PC-9 (cell line): ENCODE data around the gene ALOXE3. TPM values are rescaled to one million over a fixed set of nuclear protein-coding genes. Genes with fewer than 3 reads are reported as not detected.
A peak's percentile ranks its signal among the peaks of the same experiment; 100 is the strongest.

Experiments
- BruUV-seq: library from RNA; stranded (reverse); fragments of 400-500 nt; replicated peaks from 2 replicates; lab custom pipeline; 2021; lab: Mats Ljungman, UMichigan
- CTCF ChIA-PET: fragments of 300-600 bp; sonication (Branson Sonifier 250); formaldehyde crosslinking; loops from one replicate; lab custom pipeline; 2022; ENCODE audit warnings: antibody characterized with exemption; lab: Charles Lee
- POLR2A ChIA-PET: fragments of 300-600 bp; sonication (Branson Sonifier 250); formaldehyde crosslinking; loops from one replicate; lab custom pipeline; 2022; ENCODE audit warnings: antibody characterized with exemption; ENCODE audit not compliant: unreplicated experiment; lab: Charles Lee
- DNase-seq, 2 experiments: peaks; one replicate each; pipeline versions ENCODE4 v3.0.0 to v3.0.0-alpha.2; 2015 to 2022; ENCODE audit warnings: mixed read lengths in 1 of 2
- H2AFZ ChIP-seq: fragments of 200-600 bp; sonication (generic); 2 replicates; pipeline ENCODE4 v1.8.1; 2017; ENCODE audit warnings: antibody characterized with exemption
- H3F3A ChIP-seq: fragments of 200-600 bp; sonication (generic); 2 replicates; pipeline ENCODE4 v1.8.1; 2017; ENCODE audit warnings: antibody characterized with exemption, mild to moderate bottlenecking, low read depth; ENCODE audit not compliant: insufficient read depth
- H3K27ac ChIP-seq: fragments of 200-600 bp; sonication (generic); 2 replicates; pipeline ENCODE4 v1.6.1; 2016; ENCODE audit warnings: mixed run types
- H3K27me3 ChIP-seq: fragments of 200-600 bp; sonication (generic); 2 replicates; pipeline ENCODE4 v1.6.1; 2016; ENCODE audit warnings: low read depth, mixed run types; ENCODE audit not compliant: insufficient read depth
- H3K36me3 ChIP-seq: fragments of 200-600 bp; sonication (generic); 2 replicates; pipeline ENCODE4 v1.6.1; 2016; ENCODE audit warnings: low read depth, mixed run types
- H3K4me1 ChIP-seq: fragments of 200-600 bp; sonication (generic); replicated peaks from 2 replicates; pipeline ENCODE4 v1.6.1; 2016; ENCODE audit warnings: mixed run types; ENCODE audit not compliant: insufficient read depth
- H3K4me2 ChIP-seq: fragments of 200-600 bp; sonication (generic); 2 replicates; pipeline ENCODE4 v1.6.1; 2017; ENCODE audit warnings: mixed run types
- H3K4me3 ChIP-seq: fragments of 200-600 bp; sonication (generic); 2 replicates; pipeline ENCODE4 v1.6.1; 2016; ENCODE audit warnings: mixed run types
- H3K79me2 ChIP-seq: fragments of 200-600 bp; sonication (generic); 2 replicates; pipeline ENCODE4 v1.6.1; 2017; ENCODE audit warnings: low read depth, mixed run types
- H3K9me2 ChIP-seq: fragments of 200-600 bp; sonication (generic); 2 replicates; pipeline ENCODE4 v1.8.1; 2017; ENCODE audit warnings: mild to moderate bottlenecking; ENCODE audit not compliant: insufficient read depth
- H3K9me3 ChIP-seq: fragments of 200-600 bp; sonication (generic); 2 replicates; pipeline ENCODE4 v1.8.1; 2016; ENCODE audit warnings: low read depth; ENCODE audit not compliant: insufficient read depth
- H4K20me1 ChIP-seq: fragments of 200-600 bp; sonication (generic); 2 replicates; pipeline ENCODE4 v1.8.1; 2017; ENCODE audit not compliant: insufficient read depth
- EZH2 ChIP-seq: fragments of 200-600 bp; sonication (generic); IDR thresholded peaks from 2 replicates; pipeline ENCODE4 v1.8.0; 2017; ENCODE audit warnings: antibody characterized with exemption, low read depth
- intact Hi-C: fragments of 100-400 bp; cut with micrococcal nuclease; formaldehyde crosslinking; loops from one replicate; pipeline ENCODE4 v1.10.0; 2022; ENCODE audit not compliant: unreplicated experiment
- total RNA-seq: library from RNA; stranded (reverse); gene quantifications from 2 replicates; pipeline ENCODE4 v1.2.3, GENCODE V29; 2021
- TF ChIP-seq, protein P1 (sequence below): fragments of 200-600 bp; sonication (generic); conservative IDR thresholded peaks from 2 replicates; pipeline ENCODE4 v1.6.1; 2017; ENCODE audit warnings: mixed run types, antibody characterized with exemption, mild to moderate bottlenecking, moderate library complexity

ALOXE3 gene
- total RNA-seq, 1 experiment from 2014 or later, result 1.4 TPM

GRCh38 chr17:8074554-8074953, 43.8 kb downstream of the ALOXE3 start:
- intact Hi-C loops, result loop anchor here (5.0 kb wide), 1 partner anchor 83 kb away; no protein-coding TSS in a partner anchor
- ChIA-PET CTCF (interaction anchor here (0.5 to 1.8 kb wide), 6 partner anchors 8 to 221 kb away, joined by 3 to 6 read pairs (median 5); partner anchors contain the start of gene SLC25A35), POLR2A (interaction anchor here (0.6 to 1.1 kb wide), 2 partner anchors 66 to 309 kb away, joined by 3 to 5 read pairs; no protein-coding TSS in a partner anchor)

DNA sequence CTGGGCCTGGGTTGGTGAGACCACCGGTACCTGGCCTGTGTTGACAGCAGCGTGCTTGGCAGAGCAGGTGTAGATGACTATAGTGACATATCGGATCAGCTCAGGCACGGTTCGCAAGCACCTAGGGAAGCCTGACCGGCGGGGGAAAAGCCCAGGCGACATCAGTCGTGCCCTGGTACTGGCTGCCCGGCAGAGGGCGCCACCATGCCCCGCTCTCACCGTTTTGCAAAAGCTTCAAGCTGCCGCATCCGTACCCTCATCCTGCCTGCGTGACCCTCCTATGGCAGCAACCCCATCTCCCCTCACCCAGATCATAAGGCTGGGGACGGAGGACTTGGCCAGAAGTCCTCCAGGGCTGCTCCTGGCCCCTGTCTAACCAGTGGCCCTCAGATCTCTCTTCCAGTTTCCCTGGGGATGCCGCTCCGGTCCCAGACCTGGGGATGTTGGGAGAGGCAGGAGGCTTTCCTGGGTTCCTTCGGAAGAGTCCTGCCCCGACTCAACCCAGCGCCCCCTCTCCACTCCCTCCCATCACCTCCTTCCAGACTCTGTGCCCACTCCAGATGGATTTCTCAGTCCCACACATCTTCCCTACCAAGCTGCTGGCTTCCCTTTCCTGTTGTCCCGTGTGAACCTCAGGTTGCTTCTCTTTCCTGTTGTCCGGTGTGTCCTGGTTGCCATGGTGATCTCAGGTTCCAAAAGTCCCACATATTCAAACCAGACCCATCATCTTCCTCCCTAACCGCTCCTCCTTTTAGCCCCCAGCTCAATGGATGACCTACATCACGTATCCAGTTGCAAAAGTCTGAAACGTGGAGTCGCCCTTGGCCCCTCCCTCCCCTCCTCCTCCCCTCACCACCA, 44.5 kb downstream of the ALOXE3 start:
- Histone ChIP-seq H3K9me2 (no peaks in the 10 kb centered on the region), H3K36me3 (no peaks in the 10 kb centered on the region), H3K79me2 (no peaks in the 10 kb centered on the region), H2AFZ (no peak overlapping the region), H3K27me3 (peaks cover 16% of the 10 kb centered on the region), H3K9me3 (no peaks in the 10 kb centered on the region), H3K27ac (no peak overlapping the region), H3K4me1 (no peaks in the 10 kb centered on the region), H4K20me1 (no peaks in the 10 kb centered on the region), H3K4me2 (peak overlapping the region; percentile 36; the same call in 1 of the 2 replicates), H3F3A (no peaks in the 10 kb centered on the region), H3K4me3 (no peak overlapping the region)
- TF ChIP-seq EZH2, result no peak
- TF ChIP-seq, protein P1, sequence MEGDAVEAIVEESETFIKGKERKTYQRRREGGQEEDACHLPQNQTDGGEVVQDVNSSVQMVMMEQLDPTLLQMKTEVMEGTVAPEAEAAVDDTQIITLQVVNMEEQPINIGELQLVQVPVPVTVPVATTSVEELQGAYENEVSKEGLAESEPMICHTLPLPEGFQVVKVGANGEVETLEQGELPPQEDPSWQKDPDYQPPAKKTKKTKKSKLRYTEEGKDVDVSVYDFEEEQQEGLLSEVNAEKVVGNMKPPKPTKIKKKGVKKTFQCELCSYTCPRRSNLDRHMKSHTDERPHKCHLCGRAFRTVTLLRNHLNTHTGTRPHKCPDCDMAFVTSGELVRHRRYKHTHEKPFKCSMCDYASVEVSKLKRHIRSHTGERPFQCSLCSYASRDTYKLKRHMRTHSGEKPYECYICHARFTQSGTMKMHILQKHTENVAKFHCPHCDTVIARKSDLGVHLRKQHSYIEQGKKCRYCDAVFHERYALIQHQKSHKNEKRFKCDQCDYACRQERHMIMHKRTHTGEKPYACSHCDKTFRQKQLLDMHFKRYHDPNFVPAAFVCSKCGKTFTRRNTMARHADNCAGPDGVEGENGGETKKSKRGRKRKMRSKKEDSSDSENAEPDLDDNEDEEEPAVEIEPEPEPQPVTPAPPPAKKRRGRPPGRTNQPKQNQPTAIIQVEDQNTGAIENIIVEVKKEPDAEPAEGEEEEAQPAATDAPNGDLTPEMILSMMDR, result peak; percentile 76
- DNase-seq, result peak in 1 of 2 experiments; percentile 77
- CTCF ChIA-PET, result interaction anchor here (0.5 to 1.8 kb wide), 12 partner anchors 9 to 1443 kb away, joined by 3 to 10 read pairs (median 4); partner anchors contain the start of genes ALOX12B and SLC25A35
- POLR2A ChIA-PET, result interaction anchor here (0.6 to 1.1 kb wide), 3 partner anchors 39 to 310 kb away, joined by 3 to 6 read pairs (median 5); no protein-coding TSS in a partner anchor
- intact Hi-C loops, result loop anchor here (2.0 to 5.0 kb wide), 2 partner anchors 45 to 83 kb away; partner anchors contain the start of gene ALOXE3
- no TSS peak for BruUV-seq

More at GRCh38 chr17:8074554-8074953, 43.8 kb downstream of the ALOXE3 start:
- Histone ChIP-seq H3K4me1 (no peaks in the 10 kb centered on the region), H3K27ac (no peak overlapping the region), H3K9me2 (no peaks in the 10 kb centered on the region), H3K9me3 (no peaks in the 10 kb centered on the region), H3K4me3 (no peak overlapping the region), H3K4me2 (no peak overlapping the region), H3K27me3 (peaks cover 16% of the 10 kb centered on the region), H4K20me1 (no peaks in the 10 kb centered on the region), H3K36me3 (no peaks in the 10 kb centered on the region), H3F3A (no peaks in the 10 kb centered on the region), H3K79me2 (no peaks in the 10 kb centered on the region), H2AFZ (no peak overlapping the region)
- no peak for DNase-seq
- no TSS peak for BruUV-seq
- TF ChIP-seq, protein P1, result no peak
- no peak for TF ChIP-seq EZH2

- no peak overlapping the region for H3K4me3 ChIP-seq
- H3K27me3 ChIP-seq, result peaks cover 16% of the 10 kb centered on the region
- H3K4me2 ChIP-seq, result no peak overlapping the region
- H3K9me2 ChIP-seq, result no peaks in the 10 kb centered on the region
- TF ChIP-seq EZH2, result no peak
- TF ChIP-seq, protein P1, result no peak
- CTCF ChIA-PET, result interaction anchor here (0.5 to 1.8 kb wide), 6 partner anchors 13 to 1444 kb away, joined by 3 to 10 read pairs (median 4); partner anchors contain the start of gene ALOX12B
- H2AFZ ChIP-seq, result no peak overlapping the region
- no peaks in the 10 kb centered on the region for H3F3A ChIP-seq
- H3K36me3 ChIP-seq, result no peaks in the 10 kb centered on the region
- H3K27ac ChIP-seq, result no peak overlapping the region
- H3K9me3 ChIP-seq, result no peaks in the 10 kb centered on the region
- no peaks in the 10 kb centered on the region for H3K79me2 ChIP-seq
- intact Hi-C loops, result loop anchor here (2.0 to 5.0 kb wide), 2 partner anchors 46 to 84 kb away; partner anchors contain the start of gene ALOXE3
- no TSS peak for BruUV-seq
- H4K20me1 ChIP-seq, result no peaks in the 10 kb centered on the region
- POLR2A ChIA-PET, result interaction anchor here (0.6 kb wide), 1 partner anchor 40 kb away, joined by 6 read pairs; no protein-coding TSS in a partner anchor
- no peaks in the 10 kb centered on the region for H3K4me1 ChIP-seq
- no peak for DNase-seq
Measured at GRCh38 chr17:8072729-8073461, 45.4 kb downstream of the ALOXE3 start.
